ENCODE data around the gene RBM39.

Gene RBM39

GRCh38 chr20:35673884-35674283, 68.2 kb downstream of the RBM39 start:
- Histone ChIP-seq H2AFZ (ENCODE audit: low read length) (no peak overlapping the region), H3K36me3 (replicated peaks; ENCODE audit: insufficient read depth, low read length) (no peaks in the 10 kb centered on the region; the same call in 1 of the 2 replicates), H3K27me3 (replicated peaks; ENCODE audit: insufficient read depth, low read length) (no peaks in the 10 kb centered on the region), H3K79me2 (ENCODE audit: low read length) (no peaks in the 10 kb centered on the region), H3F3A (ENCODE audit: insufficient read depth, low read length) (no peaks in the 10 kb centered on the region), H3K4me2 (ENCODE audit: low read depth, low read length) (no peak overlapping the region), H3K4me1 (ENCODE audit: low read length) (no peaks in the 10 kb centered on the region), H4K20me1 (ENCODE audit: insufficient read depth, low read length) (no peaks in the 10 kb centered on the region), H3K9ac (ENCODE audit: low read length) (no peak overlapping the region), H3K9me2 (replicated peaks; ENCODE audit: insufficient read depth, low read length) (no peaks in the 10 kb centered on the region), H3K9me3 (replicated peaks; ENCODE audit: insufficient read depth, low read length) (no peaks in the 10 kb centered on the region), H3K4me3 (ENCODE audit: low read length) (no peak overlapping the region), H3K27ac (ENCODE audit: low read length) (no peak overlapping the region)
- TF ChIP-seq CTCF (IDR thresholded peaks at IDR 0.05; ENCODE audit: low read length) (no peak), EZH2phosphoT487 (IDR thresholded peaks at IDR 0.05; ENCODE audit: low read length) (no peak), EZH2 (optimal IDR thresholded peaks at IDR 0.05; ENCODE audit: low read depth, low read length) (no peak)
- no peak for DNase-seq

GRCh38 chr20:35669681-35670080, 72.4 kb downstream of the RBM39 start:
- Histone ChIP-seq H4K20me1 (ENCODE audit: insufficient read depth, low read length) (no peaks in the 10 kb centered on the region), H3K27me3 (replicated peaks; ENCODE audit: insufficient read depth, low read length) (no peaks in the 10 kb centered on the region), H3K27ac (ENCODE audit: low read length) (no peak overlapping the region), H3K4me1 (ENCODE audit: low read length) (no peaks in the 10 kb centered on the region), H3K4me2 (ENCODE audit: low read depth, low read length) (no peak overlapping the region), H3K79me2 (ENCODE audit: low read length) (peaks cover 1% of the 10 kb centered on the region), H3K4me3 (ENCODE audit: low read length) (no peak overlapping the region), H3F3A (ENCODE audit: insufficient read depth, low read length) (no peaks in the 10 kb centered on the region), H3K9me3 (replicated peaks; ENCODE audit: insufficient read depth, low read length) (no peaks in the 10 kb centered on the region), H2AFZ (ENCODE audit: low read length) (no peak overlapping the region), H3K36me3 (replicated peaks; ENCODE audit: insufficient read depth, low read length) (no peaks in the 10 kb centered on the region; the same call in 1 of the 2 replicates), H3K9me2 (replicated peaks; ENCODE audit: insufficient read depth, low read length) (no peaks in the 10 kb centered on the region), H3K9ac (ENCODE audit: low read length) (no peak overlapping the region)
- TF ChIP-seq EZH2phosphoT487 (IDR thresholded peaks at IDR 0.05; ENCODE audit: low read length) (no peak), CTCF (IDR thresholded peaks at IDR 0.05; ENCODE audit: low read length) (no peak), EZH2 (optimal IDR thresholded peaks at IDR 0.05; ENCODE audit: low read depth, low read length) (no peak)
- DNase-seq = no peak

GRCh38 chr20:35669221-35669620, 72.8 kb downstream of the RBM39 start:
- DNase-seq = no peak
- Histone ChIP-seq H3K4me3 (ENCODE audit: low read length) (no peak overlapping the region), H3K36me3 (replicated peaks; ENCODE audit: insufficient read depth, low read length) (no peaks in the 10 kb centered on the region; the same call in 1 of the 2 replicates), H3K4me1 (ENCODE audit: low read length) (no peaks in the 10 kb centered on the region), H3K27me3 (replicated peaks; ENCODE audit: insufficient read depth, low read length) (no peaks in the 10 kb centered on the region), H3K9ac (ENCODE audit: low read length) (no peak overlapping the region), H3K27ac (ENCODE audit: low read length) (no peak overlapping the region), H3K4me2 (ENCODE audit: low read depth, low read length) (no peak overlapping the region), H3K79me2 (ENCODE audit: low read length) (peaks cover 6% of the 10 kb centered on the region), H3F3A (ENCODE audit: insufficient read depth, low read length) (peaks cover 3% of the 10 kb centered on the region; the same call in 1 of the 2 replicates), H4K20me1 (ENCODE audit: insufficient read depth, low read length) (no peaks in the 10 kb centered on the region), H3K9me3 (replicated peaks; ENCODE audit: insufficient read depth, low read length) (no peaks in the 10 kb centered on the region), H3K9me2 (replicated peaks; ENCODE audit: insufficient read depth, low read length) (no peaks in the 10 kb centered on the region), H2AFZ (ENCODE audit: low read length) (no peak overlapping the region)
- TF ChIP-seq EZH2phosphoT487 (IDR thresholded peaks at IDR 0.05; ENCODE audit: low read length) (no peak), EZH2 (optimal IDR thresholded peaks at IDR 0.05; ENCODE audit: low read depth, low read length) (no peak), CTCF (IDR thresholded peaks at IDR 0.05; ENCODE audit: low read length) (no peak)
